Stimulated activated CD4-positive, alpha-beta T cell treated with anti-CD3 and anti-CD28 coated beads, Interleukin-2, amount 100 ng/mL, for 4 hours (primary cell): ENCODE measurements around the gene LTF.

Experiments used
- DNase-seq: peaks from one replicate; pipeline ENCODE4 v3.0.0-alpha.2; 2020; ENCODE audit warnings: low read depth

LTF gene

DNA sequence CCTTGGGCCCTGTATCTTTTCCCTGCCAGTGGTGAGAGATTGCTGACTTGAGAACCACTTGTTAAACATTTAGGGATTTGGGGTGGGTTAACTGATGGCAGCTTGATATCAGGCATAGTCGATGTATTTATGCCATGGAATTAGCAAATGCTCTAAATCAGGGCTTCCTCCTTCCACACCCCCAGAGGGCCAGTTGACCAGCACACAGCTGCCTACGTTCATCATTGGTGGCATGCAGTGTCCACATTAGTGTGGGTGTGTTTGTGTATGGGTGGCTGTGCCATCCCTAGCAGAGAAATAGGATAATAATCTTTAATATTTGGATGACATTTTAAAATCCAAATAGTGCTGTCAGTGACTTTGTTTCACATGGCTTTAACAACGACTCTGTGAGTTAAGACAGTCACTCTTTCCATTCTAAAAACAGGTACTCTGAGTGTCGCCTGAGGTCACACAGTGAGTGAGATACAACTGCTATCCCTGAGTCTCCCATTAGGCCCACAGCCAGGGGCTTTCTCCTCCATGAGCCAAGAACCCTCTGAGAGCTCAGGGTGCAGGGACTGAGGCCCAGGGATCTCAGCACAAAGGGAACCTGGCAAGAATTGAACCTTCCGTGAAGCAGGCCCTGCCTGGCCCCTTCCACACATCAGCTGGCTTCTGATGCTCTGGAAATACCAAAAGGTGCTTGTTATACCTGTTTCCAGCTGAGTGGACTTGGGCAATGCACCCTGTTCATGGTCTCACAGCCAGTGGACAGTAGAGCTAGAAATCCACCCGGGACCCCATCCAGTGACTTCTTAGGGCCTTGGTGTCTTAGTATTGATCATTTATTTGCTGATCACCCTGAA is 4.3 kb upstream of the LTF start:
- no peak for DNase-seq

DNA sequence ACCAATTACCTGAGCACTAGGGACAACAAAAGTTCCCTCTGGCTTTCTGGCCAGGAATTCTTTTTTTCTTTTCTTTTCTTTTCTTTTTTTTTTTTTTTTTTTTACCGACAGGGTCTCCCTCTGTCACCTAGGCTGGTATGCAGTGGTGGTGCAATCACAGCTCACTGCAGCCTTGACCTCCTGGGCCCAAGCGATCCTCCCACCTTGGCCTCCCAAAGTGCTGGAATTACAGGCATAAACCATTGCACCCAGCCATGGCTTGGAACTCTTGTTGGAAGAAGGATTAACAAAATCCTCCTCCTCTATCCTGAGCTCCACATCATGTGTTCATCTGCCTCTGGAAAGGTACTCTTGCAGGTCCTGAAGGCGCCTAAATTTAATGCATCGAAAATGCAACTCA is 2.9 kb upstream of the LTF start:
- DNase-seq: no peak

DNA sequence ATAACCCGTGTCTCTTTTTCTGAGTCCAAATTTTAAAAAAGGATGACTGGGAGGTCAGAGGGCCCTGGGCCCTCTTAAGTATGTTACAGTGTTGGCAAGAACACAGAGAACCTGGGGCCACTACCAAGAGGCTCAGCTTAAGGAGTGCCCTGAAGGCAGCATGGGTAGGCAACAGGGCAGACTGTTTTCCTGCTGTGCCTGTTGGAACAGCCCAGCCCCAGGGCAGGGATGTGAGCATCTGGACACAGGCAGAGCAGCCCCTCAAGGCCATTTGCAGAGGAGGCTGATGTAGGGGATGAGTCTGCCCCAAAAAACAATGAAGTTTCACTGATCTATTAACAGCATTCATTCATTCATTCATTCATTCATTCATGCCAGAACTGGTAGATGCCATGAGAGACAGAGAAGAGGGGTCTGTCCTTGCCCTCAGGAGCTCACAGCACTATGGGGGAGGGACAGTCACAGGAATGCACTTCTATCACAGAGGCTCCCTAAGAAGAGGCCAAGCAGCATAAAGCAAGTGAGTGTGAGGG is 2.2 kb upstream of the LTF start:
- no peak for DNase-seq

DNA sequence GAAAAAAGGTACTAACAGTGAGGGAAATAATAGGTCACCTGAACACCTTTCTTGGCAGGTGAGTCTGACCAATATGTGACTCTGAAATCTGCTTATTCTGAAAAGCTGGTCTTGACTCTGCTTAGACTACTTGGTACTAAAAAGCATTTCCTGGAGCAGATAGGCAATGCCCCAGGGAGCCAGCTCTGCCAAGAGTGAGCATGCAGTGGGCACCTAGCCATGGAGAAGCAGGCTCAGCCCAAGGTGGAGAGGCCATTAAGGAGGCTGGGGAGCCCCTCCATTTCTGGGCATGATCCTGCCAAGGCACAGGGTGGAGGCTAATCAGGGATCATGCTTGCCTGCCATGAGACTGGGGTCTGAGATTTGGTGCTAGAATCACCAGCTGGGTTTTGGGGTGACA is 1.6 kb upstream of the LTF start:
- DNase-seq: no peak

DNA sequence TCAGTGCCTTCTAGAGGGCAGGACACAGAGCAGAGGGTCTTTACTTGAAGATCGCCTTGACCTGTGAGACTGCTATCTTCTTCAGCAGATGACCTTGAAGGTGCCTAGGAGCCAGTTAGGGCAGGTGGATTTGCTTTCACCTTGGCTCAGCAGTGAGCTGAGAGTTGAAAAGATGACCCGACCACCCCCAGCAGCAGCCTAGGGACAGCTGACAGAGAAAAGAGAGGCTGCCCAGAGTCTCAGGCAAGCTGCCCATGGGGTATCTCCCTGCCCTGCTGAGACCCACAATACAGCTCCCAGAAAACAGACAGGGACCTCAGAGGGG is 453 bp upstream of the LTF start:
- no peak for DNase-seq

DNA sequence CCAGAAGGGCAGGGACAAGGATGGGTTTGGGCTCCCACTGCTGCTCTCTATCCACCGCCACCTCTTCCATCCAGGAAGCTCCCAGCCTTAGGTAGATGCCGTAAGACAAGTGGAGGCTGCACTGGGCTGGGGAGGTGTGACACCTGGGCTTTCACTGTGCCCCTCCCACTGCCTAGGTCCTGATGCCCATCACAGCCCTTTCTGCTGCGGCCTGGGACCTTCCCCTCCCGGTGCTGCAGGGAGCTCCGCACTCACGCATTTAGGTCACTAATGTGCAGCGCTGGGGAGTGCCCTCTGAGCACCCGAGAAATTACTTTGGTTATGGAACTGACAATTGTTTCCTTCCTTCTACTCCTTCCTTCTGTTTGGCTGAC is 850 bp downstream of the LTF start:
- no peak for DNase-seq

DNA sequence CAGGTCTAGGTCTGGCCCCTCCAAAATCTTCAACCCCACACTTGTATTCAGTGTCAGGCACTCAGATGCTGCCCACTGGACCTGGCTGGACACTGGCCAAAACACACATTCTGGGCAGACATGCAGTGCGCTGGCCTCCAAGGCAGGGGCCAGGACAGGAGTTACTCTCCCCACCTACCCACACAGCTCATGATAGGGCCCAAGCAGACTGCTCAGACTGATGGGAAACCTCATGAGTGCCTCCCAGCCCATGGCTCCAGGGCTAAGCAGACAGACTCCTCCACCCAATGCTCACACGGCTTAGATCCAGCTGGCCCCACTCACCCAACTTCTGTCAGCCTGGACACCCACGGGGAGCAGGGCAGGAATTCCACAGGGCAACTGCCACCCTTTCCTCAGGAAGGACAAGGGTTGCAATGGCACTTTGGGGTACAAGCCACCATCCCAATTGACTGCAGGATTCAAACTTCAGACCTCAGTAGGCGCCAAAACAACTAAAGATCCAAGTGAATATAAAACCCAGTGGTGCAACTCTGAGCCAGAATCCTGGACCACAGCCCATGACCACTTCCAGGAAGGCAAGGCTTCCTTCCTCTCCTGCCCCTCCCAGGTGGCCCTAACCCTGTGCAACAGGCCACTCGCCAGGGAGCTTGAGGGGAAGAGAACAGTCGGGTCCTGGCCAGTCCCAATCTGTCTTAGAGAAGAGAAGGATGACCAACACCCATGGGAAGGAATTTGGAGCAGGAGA is 1.4 kb downstream of the LTF start:
- no peak for DNase-seq

DNA sequence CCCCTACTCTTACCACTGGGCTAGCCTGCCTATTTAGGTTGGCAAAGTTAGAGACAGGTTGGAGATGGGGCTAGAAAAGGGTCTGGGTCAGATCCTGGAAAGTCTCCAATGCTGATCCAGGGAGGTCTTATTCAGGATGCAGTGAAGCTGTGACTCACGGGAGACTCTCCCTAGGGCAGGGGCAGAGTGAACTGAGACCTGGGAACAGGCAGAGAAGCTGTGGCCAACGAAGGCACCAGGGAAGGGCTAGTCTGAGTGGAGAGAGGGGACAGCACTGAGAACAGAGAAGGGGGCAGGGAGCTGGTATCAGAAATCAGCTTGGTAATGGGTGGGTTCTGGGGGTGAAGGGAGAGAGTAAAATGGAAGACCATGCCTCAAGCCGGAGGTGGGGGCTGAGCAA is 2.2 kb downstream of the LTF start:
- no peak for DNase-seq

DNA sequence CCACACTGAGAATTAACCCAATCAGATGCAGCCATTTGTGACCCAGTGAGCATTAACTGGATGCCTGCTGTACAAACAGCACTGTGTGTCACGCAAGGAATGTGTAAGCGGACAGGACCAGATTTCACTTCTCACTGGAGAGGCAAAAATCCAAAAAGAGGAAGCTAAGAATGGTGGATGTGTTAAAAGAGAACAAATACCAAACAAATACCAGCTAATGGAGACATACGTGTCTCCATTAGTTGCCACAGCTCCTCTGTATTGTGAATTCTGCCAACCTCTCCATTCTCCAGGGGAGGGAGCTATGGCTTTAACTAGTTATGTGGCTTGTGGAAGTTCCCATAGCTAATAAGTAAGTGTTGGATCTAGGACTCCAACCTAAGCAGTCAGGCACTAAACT is 2.6 kb downstream of the LTF start:
- no peak for DNase-seq

DNA sequence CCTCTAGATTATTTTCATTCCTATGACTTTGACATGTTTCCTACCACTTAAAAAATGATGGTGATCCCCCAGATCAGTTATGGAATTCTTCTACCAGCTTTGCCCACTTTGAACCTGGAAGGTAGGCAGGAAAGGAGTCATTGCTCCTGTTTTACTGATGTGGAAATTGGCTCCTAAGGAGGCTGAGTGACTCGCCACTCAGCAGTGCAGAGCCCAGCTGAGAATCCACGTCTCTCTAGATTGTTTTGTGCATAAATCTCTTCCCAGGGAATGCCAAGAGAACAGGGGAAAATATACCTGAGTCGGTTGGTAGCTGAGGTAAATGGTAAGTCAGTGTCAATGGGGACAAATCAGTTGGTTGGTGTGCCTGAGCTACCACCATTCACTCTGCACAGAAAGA is 4.7 kb downstream of the LTF start:
- DNase-seq: no peak

DNA sequence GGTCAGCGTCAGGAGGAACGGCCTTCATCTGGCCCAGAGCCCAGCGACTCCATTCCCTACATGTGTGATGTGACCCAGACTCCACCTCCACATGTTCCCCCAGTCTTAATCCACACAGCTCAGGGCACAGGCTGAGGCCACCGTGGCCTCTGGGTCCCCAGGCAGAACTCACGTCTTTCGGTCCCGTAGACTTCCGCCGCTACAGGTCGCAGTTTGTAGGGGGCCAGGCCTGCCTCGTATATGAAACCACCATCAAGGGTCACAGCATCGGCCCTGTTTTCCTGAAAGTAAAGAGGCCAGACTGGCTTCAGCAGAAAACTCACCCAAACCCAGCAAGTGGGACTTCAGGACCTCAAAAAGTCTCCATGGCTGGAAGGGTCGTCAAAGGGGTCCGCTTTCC is 8.6 kb downstream of the LTF start:
- no peak for DNase-seq

DNA sequence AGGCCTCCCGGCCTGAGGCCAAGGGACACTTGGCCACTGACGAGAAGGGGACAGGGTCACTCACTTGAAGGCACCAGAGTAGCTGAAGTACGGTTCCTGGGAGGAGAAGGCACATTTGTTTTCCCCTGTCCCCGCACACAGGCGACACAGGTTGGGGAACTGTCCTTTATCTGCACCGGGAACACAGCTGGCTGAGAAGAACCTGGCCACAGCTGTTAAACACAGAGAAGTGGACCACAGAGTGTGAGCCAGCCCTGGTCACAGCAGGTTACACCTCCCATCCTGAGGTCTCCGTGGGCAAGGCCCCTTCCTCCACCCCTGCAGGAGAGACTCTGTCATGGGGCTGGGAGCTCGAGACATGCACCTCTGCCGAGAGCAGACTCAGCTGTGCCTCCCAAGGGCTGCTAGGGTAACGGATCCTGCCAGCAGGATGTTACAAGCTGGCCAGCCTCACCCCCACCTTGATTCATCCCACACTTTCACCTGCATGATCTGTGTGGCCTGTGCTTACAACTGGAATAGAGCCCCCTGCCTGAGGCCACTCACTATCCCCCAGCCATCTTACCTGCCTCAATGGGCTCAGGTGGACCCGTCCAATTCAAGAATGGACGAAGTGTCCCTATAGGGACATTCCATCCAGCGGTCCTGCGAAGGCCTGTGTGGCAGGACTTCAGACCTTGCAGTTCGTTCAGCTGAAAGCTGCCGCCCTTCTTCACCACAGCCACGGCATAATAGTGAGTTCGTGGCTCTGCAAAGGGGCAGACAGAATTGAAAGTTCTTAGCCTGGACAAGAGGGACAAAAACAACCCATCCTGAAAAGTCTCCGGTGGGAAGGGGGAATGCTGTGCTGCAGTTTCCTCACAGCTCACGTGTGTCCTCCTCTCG is 9.2 kb downstream of the LTF start:
- no peak for DNase-seq

DNA sequence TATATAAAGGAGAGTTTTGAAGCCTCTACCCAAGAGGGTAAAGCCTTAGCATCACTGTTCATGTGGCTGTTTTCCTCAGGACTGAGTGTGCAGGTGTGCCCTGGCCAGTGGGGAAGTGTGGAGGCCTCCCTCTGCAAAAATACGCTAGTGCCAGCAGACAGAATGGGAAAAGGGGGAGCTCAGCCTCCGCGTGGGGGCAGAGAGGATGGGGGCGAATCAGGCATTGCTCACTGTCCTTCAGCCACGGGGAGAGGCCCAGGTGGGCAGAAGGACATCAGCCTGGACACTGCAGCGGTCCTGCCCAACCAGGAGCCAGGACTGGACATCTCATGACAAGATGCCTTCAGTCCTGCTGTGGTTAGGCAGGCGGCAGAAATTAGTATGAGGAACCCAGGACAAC is 10.1 kb downstream of the LTF start:
- no peak for DNase-seq

DNA sequence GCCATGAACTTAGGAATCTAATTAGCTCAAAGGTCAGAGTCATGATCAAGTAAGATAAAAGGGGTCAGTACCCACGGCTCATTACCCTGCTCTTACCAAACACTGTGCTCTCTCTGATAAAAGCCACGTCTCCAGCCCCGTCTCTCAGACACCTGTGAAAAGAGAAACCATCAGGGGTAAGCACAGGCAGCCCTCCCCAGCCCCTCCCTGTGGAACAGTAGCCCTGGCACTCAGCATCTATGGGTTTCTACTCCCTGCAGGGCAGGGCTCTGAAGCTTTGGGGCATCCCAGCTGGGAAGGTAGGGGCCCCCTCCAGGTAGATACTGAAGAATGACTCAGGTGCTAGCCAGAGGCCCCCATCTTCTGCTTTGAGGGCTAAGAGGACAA is 10.5 kb downstream of the LTF start:
- DNase-seq: no peak

DNA sequence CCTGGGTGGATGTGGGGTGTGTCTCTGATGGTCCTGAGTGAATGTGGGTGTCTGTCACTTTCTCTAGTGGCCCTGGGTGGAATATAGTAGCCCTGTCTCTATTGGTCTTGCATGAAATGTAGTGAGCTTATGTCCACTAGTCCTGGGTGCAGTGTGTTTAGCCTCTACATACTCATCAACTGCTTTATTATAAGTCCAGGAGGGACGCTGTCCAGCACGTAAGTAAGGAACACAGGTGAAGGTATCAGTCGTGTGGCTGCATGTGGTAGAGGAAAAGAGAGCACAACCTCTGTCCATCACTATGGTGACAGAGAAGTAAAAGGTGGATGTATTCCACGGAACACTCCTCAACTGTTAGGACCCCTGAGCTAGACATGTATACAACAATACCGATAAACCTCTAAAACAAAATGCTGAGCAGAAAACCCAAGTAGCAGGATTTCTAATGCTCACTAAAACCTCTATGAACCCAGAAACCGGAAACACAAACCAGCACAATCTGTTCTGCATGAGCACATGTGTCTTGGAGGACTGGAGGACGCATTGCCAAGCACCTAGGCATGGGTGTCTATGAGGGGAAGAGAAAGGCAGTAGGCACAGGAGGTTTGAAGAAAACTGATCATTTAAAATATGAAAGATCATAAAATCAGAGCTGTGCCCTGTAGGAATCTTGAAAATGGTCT is 11.0 kb downstream of the LTF start:
- no peak for DNase-seq

DNA sequence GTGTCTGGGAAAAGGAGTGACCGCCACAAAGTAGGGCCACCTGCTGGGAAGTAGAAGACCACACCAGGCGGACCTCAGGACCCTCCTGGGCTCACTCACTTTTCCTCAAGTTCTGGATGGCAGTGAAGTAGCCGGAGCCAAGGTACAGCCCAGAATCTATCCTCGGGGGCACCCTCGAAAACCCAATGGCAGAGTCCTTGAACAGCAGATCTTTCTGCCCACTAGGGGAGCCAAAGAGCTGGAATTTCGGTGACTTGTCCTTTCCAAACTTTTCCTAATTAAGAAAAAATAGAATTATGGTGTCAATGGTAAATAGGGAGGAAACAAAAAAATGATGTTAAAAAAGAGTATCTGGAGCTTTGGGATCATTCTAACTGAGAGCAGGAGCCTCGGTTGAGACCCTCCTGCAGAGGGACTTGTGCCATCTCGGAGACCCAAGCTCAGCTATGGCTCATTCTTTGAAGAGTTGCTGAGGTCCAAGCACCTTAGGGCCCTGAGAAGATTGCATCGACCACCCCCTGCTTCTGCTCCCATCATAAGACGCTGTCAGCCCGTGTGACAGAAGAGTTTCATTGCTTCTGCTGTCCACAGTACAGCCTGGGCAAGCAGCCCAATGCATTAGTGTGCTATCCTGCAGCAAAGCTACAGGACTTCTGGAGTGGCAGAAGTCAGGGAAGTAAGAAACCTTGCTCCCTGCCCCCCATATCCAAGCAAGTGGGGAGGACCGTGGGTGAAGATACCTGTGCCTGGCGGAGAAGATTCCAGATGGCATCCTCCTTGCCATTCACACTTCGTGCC is 14.8 kb downstream of the LTF start:
- DNase-seq: no peak

DNA sequence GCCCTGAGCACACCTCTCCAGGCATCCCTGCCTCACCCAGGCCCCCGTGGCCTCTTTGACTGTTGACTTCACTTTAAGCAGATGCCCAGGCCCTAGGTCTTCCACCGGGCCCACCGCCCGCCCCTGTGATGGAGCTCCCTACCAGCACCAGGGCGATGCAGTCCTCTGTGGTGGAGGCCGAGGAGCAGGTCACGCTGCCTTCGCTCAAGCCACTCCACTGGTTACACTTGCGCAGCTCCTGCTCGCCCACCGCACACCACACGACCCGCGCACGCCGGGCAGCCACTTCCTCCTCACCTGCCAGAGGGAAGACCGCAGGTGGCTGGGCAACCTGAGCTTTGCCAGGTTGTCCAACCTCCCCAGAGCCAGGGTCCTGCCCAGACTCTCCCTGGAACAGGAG is 16.0 kb downstream of the LTF start:
- DNase-seq: no peak

DNA sequence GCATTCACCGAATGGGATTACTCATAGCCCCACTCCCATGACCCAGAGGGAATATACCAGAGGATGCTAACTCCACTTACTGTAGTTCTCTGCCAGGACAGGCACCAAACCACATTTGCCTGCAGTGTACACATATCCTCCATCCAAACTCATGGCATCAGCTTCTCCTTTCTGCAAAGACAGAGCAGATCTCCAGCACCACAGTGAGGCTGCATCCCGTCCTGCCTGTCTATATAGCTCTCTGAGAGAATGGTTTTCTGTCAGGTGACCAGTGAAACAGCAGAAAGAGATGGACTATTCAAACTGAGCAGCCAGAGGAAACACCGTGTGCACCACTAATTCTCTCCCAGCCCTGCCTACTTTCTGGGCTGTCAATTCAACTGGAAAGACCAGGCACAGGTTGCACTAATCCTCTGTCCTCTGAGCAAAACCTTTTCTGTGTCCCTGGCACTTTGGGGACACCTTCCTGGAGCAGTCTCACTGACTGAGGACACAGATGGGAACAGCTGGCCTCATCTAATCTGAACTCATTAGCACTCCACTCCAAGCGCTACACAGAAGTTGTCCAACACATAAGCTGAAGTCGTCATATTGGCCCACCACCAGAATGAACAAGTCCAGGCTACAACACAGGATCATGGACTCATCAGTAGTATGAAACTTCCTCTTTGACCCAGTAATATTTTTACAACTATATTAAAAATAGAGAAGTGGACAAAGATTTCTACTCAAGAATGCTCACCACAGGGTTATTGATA is 17.3 kb downstream of the LTF start:
- DNase-seq: no peak

DNA sequence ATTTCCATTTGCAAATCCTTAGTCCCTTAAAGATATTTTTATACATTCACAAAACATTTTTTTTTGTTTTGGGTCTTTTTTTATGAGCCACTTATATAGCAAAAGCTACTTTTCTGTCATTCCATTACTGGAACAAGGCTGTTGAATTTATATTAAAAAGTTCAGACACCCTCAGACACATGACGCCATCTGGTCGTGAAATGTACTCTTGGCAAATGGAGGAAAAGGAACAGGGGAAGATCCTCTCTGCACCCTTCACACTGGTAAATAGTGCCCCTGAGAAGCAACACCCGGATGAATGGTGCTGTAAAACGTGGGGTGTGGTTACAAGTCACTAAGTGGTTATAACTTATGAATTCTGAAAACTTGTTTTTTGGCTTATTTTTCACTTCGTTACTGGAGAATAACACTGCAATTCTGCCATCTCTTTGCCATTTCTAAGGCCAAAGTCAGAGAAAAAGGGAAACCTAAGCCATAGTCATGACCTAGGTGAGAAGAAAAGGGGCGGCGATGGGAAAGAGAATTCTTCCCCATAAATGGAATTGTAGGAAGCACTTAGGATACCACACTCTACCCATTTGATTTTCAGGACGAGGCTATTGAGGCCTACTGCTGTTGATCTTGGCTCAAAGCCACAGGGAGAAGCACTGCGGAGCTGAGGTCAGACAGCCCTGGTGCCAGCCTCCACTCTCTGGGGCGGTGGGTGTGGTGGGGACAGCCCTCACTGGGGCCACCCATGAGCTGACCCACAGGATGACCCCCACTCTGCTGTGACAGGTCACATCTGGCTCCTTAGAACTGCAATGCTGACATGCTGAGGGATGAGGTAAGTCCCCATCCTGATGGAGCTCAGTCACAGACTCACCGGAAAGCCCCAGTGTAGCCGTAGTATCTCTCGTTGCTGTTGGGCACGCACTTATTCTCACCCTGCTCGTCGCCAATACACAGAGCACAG is 21.9 kb downstream of the LTF start:
- DNase-seq: no peak
